Cardiac septum (tissue), 1 donor: ENCODE results near the gene DST. TPM values are rescaled to one million over a fixed set of nuclear protein-coding genes. Genes with fewer than 3 reads are reported as not detected.

ENCODE experiments used
- DNase-seq: peaks from one replicate; pipeline ENCODE4 v3.0.0-alpha.2; 2020; ENCODE audit warnings: low spot score
- intact Hi-C: fragments of 100-400 bp; cut with DNase I; formaldehyde crosslinking; loops from one replicate; pipeline ENCODE4 v1.14.0; 2022
- total RNA-seq: library from RNA; stranded (reverse); fragmentation: NEBNext Ultra II Directional; extraction: Animal tissue kit (Norgen Biotek cat#: 25700); gene quantifications from one replicate; pipeline ENCODE4 v1.2.1, GENCODE V29; 2021
- donor health status: DM: no; HTN: no; CAD: no.

Gene DST
- total RNA-seq, 1 donor from 2014 or later = 457 TPM

GRCh38 chr6:56526860-56527544 is 115.7 kb downstream of the DST start:
- no peak for DNase-seq
- intact Hi-C loops = no loop called here

GRCh38 chr6:56525974-56526789 is 116.5 kb downstream of the DST start:
- intact Hi-C loops = no loop called here
- no peak for DNase-seq

- no peak for DNase-seq
- intact Hi-C loops = no loop called here
Measured at GRCh38 chr6:56524891-56525703, 117.6 kb downstream of the DST start.

GRCh38 chr6:56522495-56523270 is 120.0 kb downstream of the DST start:
- no peak for DNase-seq
- intact Hi-C loops = no loop called here

- intact Hi-C loops = no loop called here
Measured at GRCh38 chr6:56521976-56522375, 120.7 kb downstream of the DST start.

GRCh38 chr6:56521454-56521853 is 121.2 kb downstream of the DST start:
- DNase-seq = no peak
- intact Hi-C loops = no loop called here

More at GRCh38 chr6:56521976-56522375, 120.7 kb downstream of the DST start:
- DNase-seq = no peak

GRCh38 chr6:56520218-56520617 is 122.5 kb downstream of the DST start:
- intact Hi-C loops = no loop called here
- no peak for DNase-seq

GRCh38 chr6:56518995-56519767 is 123.5 kb downstream of the DST start:
- DNase-seq = no peak
- intact Hi-C loops = no loop called here

GRCh38 chr6:56517155-56517745 is 125.4 kb downstream of the DST start:
- intact Hi-C loops = no loop called here
- no peak for DNase-seq

- DNase-seq = no peak
- intact Hi-C loops = no loop called here
Measured at GRCh38 chr6:56516003-56516402, 126.7 kb downstream of the DST start.

- DNase-seq = no peak
- intact Hi-C loops = no loop called here
Measured at GRCh38 chr6:56515081-56515905, 127.4 kb downstream of the DST start.

- DNase-seq = no peak
- intact Hi-C loops = no loop called here
Measured at GRCh38 chr6:56514395-56514794, 128.3 kb downstream of the DST start.

GRCh38 chr6:56513631-56514030 is 129.1 kb downstream of the DST start:
- no peak for DNase-seq
- intact Hi-C loops = no loop called here

GRCh38 chr6:56511591-56511990 is 131.1 kb downstream of the DST start:
- intact Hi-C loops = no loop called here
- DNase-seq = no peak

- intact Hi-C loops = no loop called here
- DNase-seq = no peak
Measured at GRCh38 chr6:56510984-56511531, 131.6 kb downstream of the DST start.

GRCh38 chr6:56509031-56509430 is 133.7 kb downstream of the DST start:
- intact Hi-C loops = no loop called here
- no peak for DNase-seq

- no peak for DNase-seq
- intact Hi-C loops = no loop called here
Measured at GRCh38 chr6:56507517-56507916, 135.2 kb downstream of the DST start.
